ENCODE results near the gene CCDC33.
"Not testable (repeated sequence)": the region's sequence is repeated elsewhere in the genome, so short reads cannot be mapped to it uniquely, and the experiment has no call there.

CCDC33 gene

GRCh38 chr15:74332611-74333010, 96.5 kb downstream of the CCDC33 start:
- no peak for DNase-seq (ENCODE audit: extremely low read depth in 1 of 2, low read depth in 1 of 2)

- no peak for DNase-seq (ENCODE audit: extremely low read depth in 1 of 2, low read depth in 1 of 2)
Measured at GRCh38 chr15:74333093-74333492, 97.0 kb downstream of the CCDC33 start.

GRCh38 chr15:74333662-74334061, 97.5 kb downstream of the CCDC33 start:
- DNase-seq (ENCODE audit: extremely low read depth in 1 of 2, low read depth in 1 of 2) = no peak

- DNase-seq (ENCODE audit: extremely low read depth in 1 of 2, low read depth in 1 of 2) = no peak
Measured at GRCh38 chr15:74334127-74334526, 98.0 kb downstream of the CCDC33 start.

GRCh38 chr15:74335396-74335795, 99.3 kb downstream of the CCDC33 start:
- no peak for DNase-seq (ENCODE audit: extremely low read depth in 1 of 2, low read depth in 1 of 2)

GRCh38 chr15:74336061-74337005, 100.2 kb downstream of the CCDC33 start:
- DNase-seq (ENCODE audit: extremely low read depth in 1 of 2, low read depth in 1 of 2) = no peak

GRCh38 chr15:74337146-74337545, 101.0 kb downstream of the CCDC33 start:
- no peak for DNase-seq (ENCODE audit: extremely low read depth in 1 of 2, low read depth in 1 of 2)

- DNase-seq (ENCODE audit: extremely low read depth in 1 of 2, low read depth in 1 of 2) = no peak
Measured at GRCh38 chr15:74337607-74338211, 101.6 kb downstream of the CCDC33 start.

- DNase-seq (ENCODE audit: extremely low read depth in 1 of 2, low read depth in 1 of 2) = no peak
Measured at GRCh38 chr15:74338676-74339075, 102.5 kb downstream of the CCDC33 start.

- no peak for DNase-seq (ENCODE audit: extremely low read depth in 1 of 2, low read depth in 1 of 2)
Measured at GRCh38 chr15:74339371-74339770, 103.2 kb downstream of the CCDC33 start.

- DNase-seq (ENCODE audit: extremely low read depth in 1 of 2, low read depth in 1 of 2) = no peak
Measured at GRCh38 chr15:74340150-74340549, 104.0 kb downstream of the CCDC33 start.

- DNase-seq (ENCODE audit: extremely low read depth in 1 of 2, low read depth in 1 of 2) = no peak
Measured at GRCh38 chr15:74343127-74343796, 107.1 kb downstream of the CCDC33 start.

- DNase-seq (ENCODE audit: extremely low read depth in 1 of 2, low read depth in 1 of 2) = no peak
Measured at GRCh38 chr15:74343797-74344127, 107.6 kb downstream of the CCDC33 start.

- DNase-seq (ENCODE audit: extremely low read depth in 1 of 2, low read depth in 1 of 2) = no peak
Measured at GRCh38 chr15:74345051-74345450, 108.9 kb downstream of the CCDC33 start.

GRCh38 chr15:74347757-74348250, 111.7 kb downstream of the CCDC33 start:
- DNase-seq (ENCODE audit: extremely low read depth in 1 of 2, low read depth in 1 of 2) = no peak

- DNase-seq (ENCODE audit: extremely low read depth in 1 of 2, low read depth in 1 of 2) = no peak
Measured at GRCh38 chr15:74349241-74349778, 113.2 kb downstream of the CCDC33 start.

GRCh38 chr15:74350295-74351275, 114.5 kb downstream of the CCDC33 start:
- no peak for DNase-seq (ENCODE audit: extremely low read depth in 1 of 2, low read depth in 1 of 2)

GRCh38 chr15:74351670-74352069, 115.5 kb downstream of the CCDC33 start:
- no peak for DNase-seq (ENCODE audit: extremely low read depth in 1 of 2, low read depth in 1 of 2)

GRCh38 chr15:74352393-74352910, 116.3 kb downstream of the CCDC33 start:
- no peak for DNase-seq (ENCODE audit: extremely low read depth in 1 of 2, low read depth in 1 of 2)

GRCh38 chr15:74353992-74354391, 117.9 kb downstream of the CCDC33 start:
- DNase-seq (ENCODE audit: extremely low read depth in 1 of 2, low read depth in 1 of 2) = not testable (repeated sequence)
